HG02840 (cell line): ENCODE data around the gene SCARF2.
"Not testable (repeated sequence)": the region's sequence is repeated elsewhere in the genome, so short reads cannot be mapped to it uniquely, and the experiment has no call there.

ENCODE experiments used
- ATAC-seq: cut with Tn5 transposase; IDR thresholded peaks from one replicate; pipeline ENCODE4 v1.9.1; 2021; ENCODE audit warnings: mild to moderate bottlenecking, moderate library complexity, moderate number of reproducible peaks; ENCODE audit not compliant: unreplicated experiment, low FRiP score

The SCARF2 gene

DNA sequence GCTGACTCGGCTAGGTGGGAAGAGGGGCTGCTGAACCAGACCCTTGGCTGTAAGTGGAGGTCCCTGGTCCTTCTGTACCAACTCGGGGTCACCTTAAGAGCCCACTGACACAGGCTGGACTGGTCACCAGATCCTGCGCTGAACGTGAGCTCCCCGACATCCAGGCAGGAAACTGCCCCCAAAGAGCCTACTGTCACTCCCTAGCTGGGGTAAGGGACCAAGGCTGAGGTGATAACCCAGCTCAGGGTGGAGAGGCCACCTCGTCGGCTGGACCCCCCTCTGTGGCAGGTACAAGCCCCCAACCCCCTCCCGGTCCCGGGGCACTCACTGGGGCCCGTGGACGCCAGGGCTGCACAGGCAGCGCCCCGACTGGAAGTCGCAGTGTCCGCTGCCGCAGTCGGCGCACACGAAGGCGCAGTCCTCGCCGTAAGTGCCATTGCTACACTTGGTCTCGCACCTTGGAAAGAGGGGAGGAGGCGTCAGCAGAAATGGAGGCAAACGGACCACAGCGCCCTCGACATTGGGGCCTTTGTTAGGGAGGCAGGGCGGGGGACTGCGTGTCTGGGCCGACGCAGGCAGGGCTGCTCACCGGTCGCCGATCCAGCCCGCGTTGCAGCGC lies 7.4 kb downstream of the SCARF2 start:
- no peak for ATAC-seq

DNA sequence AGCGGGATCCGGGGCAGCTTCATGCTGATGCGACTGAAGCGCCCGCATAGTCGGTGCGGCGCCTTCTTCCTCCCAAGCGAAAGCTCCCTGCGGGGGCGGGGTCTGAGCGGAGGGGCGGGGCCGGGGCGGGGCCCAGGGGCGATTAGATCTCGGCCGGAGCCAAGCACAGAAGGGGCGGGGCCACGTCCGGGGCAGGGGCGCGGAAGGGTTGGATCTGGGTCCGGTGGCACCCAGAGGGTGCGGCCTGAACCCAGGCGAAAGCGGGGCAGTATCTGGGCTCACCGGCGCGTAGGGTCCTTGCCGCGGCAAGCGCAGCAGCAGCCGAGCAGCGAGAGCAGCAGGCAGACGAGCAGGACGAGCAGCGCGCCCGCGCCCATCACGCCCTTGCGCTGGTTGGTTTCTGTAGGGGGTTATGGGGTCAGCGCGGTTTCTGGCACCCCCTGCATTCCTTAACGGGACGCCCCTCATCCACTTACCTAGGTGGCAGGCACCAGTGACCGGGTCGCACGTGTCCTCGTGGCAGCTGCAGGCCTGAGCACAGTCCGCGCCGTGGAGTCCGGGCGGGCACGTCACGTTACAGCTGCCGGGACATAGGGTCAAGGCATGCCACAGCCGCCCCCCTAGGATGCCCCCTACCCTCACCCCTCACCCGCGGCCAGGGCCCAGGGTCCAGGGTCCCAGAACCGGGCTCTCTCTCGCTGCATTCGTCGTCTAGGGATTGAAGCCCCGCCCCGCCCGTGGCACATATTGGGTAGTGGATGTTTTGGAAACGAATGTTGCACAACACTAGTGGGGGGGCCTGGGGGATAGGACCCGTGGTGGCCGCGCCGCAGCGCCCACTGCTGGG lies 8.1 kb downstream of the SCARF2 start:
- ATAC-seq, result no peak

DNA sequence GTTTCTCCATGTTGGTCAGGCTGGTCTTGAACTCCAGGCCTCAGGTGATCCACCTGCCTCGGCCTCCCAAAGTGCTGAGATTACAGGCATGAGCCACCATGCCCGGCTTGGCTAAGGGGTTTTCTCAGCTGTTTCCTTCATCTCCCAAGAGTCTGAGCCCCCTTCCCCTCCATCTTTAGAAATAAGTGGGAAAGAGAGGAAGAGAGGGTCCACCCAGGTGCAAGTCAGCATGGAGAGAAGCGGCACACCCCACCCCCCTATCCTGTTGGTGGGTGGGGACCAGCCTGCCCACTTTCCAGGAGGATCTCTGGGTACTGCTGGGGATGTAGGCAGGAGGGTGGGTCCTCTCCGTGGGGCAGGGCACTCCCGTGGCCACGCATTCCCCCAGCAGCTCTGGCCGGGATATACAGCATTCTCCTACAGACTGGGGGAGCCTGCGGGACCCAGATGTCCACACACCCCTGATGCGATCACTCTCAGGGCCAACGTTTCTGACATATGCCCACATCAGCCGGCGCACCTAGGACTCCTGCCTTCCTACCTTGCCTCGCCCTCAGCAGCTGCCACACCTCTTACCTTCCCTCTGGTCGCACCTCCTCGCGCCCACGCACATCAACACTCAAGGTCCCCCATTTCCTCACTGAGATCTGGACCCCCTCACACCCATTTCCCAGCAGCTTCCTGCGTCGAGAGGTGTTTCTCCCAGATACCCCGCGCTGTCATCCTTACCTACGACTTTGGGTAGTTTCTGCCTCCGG lies 8.9 kb downstream of the SCARF2 start:
- no peak for ATAC-seq

DNA sequence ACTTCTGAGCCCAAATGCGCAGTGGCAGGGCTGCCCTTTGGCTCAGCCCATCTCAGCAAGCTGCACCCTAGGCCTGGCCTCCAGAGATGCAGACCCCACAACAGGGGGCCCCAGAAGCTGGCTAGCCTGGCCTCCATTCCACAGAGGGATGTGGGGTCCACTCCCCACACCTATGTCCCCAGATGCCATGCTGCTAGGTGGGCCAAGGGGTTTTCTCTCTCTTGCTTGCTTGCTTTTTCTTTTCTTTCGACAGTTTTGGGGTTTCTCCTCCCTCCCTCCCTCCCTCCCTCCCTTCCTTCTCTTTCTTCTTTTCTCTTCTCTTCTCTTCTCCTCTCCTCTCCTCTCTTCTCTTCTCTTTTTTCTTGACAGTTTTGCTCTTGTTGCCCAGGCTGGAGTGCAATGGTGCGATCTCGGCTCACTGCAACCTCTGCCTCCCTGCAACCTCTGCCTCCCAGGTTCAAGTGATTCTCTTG lies 9.6 kb downstream of the SCARF2 start:
- no peak for ATAC-seq

DNA sequence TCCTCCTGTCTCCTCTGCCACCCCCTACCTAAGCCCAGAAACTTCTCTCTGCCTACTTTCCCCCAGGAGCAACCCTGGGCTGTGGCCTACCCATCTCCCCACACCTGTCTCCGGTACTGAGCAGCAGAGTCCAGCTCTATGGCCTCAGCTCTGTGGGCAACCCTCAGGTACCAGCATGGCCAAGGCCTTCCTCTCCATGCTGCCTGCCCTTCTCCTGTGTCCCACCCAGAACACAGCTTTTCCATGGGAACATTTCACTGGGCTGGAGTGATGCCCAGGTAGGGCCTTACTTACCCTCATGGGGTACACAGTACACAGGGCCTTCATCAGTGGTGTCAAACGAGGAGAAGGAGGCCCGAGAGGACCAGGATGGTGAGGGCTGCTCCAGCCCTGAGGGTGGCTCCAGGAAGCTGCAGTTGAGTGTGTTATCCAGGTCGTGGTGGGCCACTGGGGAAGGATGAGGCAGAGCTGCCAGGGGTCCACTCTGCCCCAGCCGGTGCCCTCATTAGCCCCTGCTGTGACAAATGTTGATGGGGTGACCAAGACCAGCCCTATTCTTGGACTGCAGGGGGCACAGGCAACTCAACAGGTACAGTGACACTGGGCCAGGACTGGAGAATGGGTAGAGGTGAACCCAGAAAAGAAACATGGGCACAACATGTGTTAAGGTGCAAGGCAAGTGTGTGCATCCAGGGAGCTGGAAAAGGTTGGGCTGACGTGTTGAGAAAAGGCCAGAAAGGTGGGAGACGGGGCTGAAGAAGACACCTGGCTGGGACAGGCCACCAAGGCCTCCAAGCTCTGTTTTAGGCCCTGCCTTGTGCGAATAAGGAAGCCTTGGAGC lies 10.3 kb downstream of the SCARF2 start:
- ATAC-seq, result no peak

DNA sequence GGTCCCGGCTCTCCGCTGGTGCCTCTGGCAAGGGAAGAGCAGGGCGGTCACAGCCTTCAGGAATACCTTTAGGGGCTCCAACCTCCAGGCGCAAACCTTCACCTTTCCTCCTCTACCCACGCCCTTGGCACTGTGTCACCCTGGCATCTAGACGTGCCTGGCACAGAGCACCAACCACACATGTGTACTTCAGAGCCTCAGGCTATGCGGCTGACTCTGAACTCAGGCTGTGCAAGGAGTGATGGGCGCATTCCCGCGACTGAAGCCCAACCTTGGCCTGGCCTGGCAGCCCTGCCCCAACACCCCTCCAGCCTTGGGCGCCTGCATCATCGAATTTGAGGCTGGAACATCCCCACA lies 11.4 kb downstream of the SCARF2 start:
- no peak for ATAC-seq

DNA sequence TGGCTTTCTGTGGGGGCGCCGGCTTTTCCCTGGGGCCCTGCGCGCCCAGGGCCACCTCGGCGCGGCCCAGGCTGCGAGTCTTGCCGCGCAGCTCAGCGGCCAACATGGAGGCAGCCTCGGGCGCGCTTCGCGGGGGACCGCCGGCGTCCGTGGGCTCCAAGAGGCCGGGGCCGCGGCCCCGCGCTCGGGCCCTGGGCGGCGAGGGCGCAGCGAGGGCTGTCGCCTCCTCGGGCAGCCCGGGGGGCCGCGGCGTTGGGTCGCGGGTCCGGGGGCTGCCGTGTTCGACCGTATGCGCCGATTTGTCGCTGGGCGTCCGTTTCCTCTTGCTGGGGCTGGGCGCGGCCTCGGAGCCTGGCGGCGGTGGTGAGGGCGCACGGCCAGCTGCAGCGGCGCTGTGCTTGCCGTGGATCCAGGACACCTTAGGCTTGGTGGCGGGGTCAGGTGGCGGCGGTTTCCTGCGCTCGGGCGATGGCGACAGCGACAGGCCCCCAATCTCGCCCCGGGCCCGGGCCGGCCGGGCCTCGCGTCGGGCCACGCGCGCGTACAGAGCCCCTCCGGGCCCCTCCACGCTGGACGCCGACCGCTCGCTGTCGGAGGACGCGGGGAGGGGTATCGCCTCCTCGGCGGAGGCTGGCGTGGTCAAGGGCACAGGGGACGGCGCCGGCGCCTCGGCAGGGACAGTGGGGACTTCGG lies 11.9 kb downstream of the SCARF2 start:
- ATAC-seq, result no peak

DNA sequence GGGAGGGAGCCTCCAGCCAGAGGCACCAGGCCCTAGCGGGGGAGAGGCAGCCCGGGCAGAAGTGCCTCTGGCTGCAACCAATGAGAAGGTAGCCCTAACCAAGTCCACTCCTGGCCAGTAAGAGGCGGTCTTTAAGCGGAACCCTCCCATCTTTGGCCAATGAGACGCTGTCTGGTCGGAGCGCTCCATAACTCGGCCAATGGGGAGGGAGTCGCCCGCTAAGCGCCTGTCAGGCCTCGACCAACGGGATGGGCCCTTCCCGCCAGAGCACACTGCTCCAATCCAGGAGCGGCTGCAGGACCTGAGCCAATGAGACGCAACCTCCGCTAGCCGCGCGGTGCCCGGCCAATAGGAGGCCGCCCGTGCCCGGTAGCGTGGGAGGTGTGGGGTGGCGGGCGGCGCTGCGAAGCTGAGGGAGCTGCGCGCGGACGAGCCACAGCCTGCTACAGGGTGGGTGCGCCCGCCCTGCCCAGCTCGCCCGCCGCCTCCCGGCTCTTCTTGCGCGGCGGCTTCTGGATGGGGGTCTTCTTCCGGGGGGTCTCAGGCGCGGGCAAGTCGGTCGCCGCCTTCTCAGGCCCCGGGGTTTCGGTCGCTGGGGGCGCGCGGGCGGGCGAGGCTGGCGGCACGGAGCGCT lies 12.6 kb downstream of the SCARF2 start:
- ATAC-seq, result no peak

DNA sequence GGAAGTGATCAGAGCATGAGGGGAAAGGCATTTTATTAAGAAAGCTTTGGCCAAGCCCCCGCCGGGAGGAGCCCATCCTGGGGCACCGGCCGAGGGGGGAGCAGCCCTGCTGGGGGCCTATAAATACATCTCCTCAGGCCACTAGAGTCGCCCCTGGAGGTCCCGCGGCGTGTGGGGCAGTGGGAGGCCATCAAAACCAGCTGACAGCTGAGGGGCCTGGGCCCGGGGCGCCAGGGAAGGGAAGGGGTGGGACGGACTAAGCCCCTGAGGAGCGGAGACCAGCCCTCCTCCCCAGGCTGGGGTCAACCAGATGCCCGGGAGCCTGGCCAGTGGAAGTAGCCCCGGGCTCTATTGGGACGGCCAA lies 13.1 kb downstream of the SCARF2 start:
- ATAC-seq, result no peak

DNA sequence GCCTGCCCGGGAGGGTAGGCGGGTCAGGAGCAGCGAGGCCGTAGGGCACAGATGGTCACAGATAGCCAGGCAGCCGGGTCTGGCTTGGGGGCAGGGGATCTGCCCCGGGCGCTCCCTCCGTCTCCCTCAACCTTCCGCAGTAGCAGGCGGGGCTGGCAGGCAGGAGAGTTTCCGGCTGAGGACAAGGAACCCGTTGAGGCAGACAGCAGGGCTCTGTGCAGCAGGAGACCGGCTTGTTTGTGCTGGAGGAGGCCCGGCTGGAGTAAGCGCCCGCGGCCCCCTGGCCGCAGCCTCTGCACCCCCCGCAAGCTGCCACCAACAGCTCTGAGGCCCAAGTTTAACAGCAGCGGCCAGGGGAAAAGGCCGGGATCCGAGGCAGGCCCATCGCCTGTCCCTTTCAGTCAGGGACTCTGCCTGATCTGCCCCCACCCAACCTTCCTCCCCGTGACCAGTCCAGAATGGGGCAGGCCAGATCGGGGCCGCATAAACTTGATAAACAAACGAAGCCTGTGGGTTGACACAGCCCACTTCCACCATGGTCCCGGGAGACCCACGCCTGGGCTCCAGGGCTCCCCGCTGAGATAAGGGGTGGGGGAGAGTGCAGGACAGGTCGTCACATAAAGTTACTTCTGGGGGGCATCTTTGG lies 13.6 kb downstream of the SCARF2 start:
- no peak for ATAC-seq

DNA sequence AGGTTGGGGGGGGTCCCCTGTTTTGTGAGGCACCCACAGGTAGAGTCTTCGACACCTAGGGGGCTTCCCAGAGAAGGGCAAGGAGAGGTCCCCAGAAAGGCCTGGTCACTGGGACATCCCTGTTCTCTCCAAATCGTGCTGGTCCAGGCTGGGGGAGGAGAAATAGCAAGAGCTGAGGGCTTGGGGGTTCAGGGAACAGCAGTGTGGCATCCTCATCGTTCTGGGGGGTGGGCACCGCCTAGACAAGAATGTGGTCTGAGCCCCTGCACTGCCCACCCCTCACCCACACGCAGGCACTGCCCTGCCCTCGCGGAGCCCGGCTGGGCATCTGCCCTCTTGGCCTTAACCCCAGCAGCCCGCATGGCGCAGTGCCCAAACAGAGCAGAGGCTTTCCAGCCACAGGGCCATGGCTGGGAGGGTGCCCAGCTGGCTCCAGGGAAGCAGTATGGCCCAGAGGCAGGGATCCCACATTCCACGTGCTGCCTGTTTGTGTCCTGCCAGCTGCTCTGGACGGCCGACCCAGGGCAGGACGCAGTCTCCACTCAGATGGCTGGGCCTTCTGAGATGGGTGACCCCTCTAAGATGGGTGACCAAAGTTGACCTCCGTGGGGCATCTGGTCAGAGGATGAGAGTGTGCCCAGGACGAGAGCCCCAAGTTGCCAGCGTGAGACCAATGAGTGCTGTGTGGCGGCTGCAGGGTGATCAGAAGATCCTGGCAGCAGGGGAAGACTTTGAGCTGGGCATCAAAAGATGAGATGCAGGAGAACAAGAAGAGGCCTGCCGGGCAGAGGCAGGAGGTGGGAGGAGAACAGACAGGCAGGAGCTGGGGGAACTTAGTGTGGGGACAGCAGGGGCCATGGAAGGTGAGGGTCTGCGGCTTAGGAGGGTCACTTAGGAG lies 14.4 kb downstream of the SCARF2 start:
- ATAC-seq, result no peak

DNA sequence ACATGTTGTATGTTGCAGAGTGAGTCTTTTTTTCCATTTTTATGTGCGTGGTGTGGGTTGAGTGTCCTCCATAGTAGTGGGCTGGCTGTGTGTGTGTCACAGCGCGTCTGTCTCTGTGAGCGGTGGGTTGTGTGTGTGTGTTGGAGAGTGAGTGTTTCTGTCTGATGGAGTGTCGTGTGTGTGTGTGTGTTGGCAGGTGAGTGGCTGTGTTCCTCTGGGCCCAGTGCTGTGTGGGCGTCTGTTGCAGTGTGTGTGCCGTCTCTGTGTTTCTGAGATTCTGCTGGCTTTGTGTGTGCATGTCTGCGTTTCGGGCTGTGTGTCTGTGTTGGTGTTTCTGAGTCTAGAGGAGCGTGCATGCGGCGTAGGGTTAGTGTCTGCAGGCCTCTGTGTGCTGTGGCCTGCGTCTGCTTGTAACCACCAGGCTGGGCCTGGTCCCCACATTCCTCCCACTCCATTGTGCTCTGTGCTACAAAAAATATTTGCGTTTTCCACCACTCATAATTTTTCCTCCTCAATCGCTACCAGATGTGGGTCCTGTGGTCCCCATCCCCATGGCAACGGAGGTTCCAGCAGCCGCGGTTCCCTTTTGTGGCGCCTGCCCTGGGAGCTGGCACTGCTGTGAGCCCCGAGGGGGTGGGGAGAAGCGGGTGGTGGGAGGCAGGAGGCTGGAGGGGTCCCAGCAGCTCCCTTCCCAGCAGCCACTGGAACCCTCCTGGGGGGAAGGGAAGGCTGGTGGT lies 15.2 kb downstream of the SCARF2 start:
- ATAC-seq, result no peak

DNA sequence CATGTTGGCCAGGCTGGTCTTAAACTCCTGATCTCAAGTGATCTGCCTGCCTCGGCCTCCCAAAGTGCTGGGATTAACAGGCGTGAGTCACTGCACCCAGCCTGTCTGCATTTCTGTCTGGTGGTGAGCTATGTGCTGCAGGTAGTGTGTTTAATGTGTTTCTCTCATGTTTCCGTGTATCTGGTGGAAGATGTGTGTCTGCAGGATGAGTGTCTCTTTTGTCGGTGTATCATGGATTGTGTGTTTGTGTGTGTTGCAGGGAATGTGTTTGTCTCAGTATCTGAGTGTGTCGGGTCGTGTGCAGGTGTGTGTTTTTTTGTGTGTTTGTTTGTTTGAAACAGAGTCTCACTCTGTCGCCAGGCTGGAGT lies 16.1 kb downstream of the SCARF2 start:
- no peak for ATAC-seq

DNA sequence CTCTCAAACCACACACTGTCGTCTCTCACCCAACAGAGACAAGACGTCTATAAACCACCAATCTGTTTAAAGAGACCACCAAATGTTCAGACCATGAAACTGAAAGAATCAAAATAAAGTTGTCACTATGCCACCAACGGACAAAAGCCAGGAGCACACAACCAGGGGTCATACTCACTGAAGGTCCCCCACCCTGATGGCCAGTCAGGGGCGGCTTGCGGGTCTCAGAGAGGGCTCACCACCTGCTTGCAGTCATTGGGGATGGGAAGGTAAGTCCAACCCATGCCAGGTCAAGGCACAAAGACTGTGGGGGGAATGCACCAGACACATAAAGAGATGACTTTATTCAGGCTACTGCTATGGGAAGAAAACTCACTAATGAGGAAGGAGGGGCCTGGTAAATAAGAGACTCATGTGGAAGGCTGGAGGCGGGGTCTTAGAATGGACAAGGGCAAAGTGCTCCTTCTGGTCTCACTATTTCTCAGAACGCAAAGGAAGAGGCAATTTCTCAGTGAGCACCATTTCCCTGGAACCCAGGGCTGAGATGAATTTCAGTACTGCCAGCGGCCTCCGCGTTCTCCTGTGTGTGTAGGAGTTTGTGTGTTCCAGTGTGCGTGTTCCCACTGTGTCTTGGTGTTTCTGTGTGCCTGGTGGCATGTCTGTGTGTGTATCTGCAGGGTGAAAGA lies 17.3 kb downstream of the SCARF2 start:
- ATAC-seq, result no peak

DNA sequence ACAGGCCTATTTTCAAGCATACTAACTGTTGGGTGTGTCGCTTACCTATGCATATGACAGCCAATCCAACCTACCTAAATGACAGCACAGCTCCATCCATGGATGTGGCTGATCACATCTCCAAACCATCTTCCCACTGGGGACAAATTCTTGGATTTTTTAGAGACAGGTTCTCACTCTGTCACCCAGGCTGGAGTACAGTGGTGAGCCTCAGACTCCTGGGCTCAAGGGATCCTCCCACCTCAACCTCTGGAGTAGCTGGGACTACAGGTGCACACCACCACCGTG lies 18.0 kb downstream of the SCARF2 start:
- ATAC-seq, result no peak

DNA sequence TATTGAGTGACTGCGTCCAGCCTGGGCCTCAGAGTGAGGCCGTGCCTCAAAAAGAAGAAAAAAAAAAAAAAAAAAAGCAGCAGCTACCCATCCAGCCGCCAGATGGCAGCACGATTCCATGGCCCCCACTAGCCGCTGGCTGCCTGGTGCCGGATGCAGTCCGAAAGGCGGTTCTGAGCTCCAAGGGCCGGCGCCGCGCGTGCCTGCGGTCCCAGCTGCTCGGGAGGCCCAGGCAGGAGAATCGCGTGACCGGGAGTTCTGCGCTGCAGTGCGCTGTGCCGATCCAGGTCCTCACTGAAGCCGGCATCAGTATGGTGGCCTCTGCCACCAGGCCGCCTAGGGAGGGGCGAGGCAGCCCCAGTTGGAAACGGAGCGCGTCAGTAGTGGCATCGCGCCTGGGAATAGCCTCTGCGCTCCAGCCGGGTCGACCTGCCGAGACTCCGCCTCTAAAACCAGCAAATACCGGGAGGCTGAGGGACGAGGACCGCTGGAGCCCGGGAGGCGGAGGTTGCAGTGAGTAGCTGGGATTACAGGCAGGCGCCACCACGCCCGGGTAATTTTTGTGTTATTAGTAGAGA lies 19.3 kb downstream of the SCARF2 start:
- ATAC-seq, result no peak

DNA sequence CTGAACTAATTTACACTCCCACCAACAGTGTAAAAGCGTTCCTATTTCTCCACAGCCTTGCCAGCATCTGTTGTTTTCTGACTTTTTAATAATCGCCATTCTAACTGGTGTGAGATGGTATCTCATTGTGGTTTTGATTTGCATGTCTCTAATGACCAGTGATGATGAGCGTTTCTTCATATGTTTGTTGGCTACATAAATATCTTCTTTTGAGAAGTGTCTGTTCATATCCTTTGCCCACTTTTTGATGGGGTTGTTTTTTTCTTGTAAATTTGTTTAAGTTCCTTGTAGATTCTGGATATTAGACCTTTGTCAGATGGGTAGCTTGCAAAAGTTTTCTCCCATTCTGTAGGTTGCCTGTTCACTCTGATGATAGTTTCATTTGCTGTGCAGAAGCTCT lies 21.9 kb downstream of the SCARF2 start:
- ATAC-seq, result not testable (repeated sequence)
